CD4-positive, alpha-beta T cell treated with Interleukin-6 for 4 hours (primary cell): ENCODE measurements around the gene LENG1.
A peak's percentile ranks its signal among the peaks of the same experiment; 100 is the strongest.

Experiments
- DNase-seq: peaks from one replicate; pipeline ENCODE4 v3.0.0-alpha.2; 2020; ENCODE audit warnings: mixed read lengths

The LENG1 gene

GRCh38 chr19:54162241-54162805 is 2.8 kb upstream of the LENG1 start:
- DNase-seq, result peak; percentile 93

GRCh38 chr19:54160854-54161253 is 1.3 kb upstream of the LENG1 start:
- DNase-seq, result no peak

- DNase-seq, result no peak
Observed at GRCh38 chr19:54160182-54160811, 776 bp upstream of the LENG1 start.

- peak; percentile 23 for DNase-seq
Observed at GRCh38 chr19:54158812-54159351, 639 bp downstream of the LENG1 start.

- no peak for DNase-seq
Observed at GRCh38 chr19:54156953-54157352, 2.6 kb downstream of the LENG1 start.

GRCh38 chr19:54156490-54156889 is 3.0 kb downstream of the LENG1 start:
- DNase-seq, result no peak

GRCh38 chr19:54155694-54156093 is 3.8 kb downstream of the LENG1 start:
- no peak for DNase-seq

- peak; percentile 51 for DNase-seq
Observed at GRCh38 chr19:54154603-54155345, 4.7 kb downstream of the LENG1 start.

GRCh38 chr19:54153731-54154326 is 5.7 kb downstream of the LENG1 start:
- no peak for DNase-seq

- no peak for DNase-seq
Observed at GRCh38 chr19:54152878-54153524, 6.5 kb downstream of the LENG1 start.

GRCh38 chr19:54152267-54152666 is 7.3 kb downstream of the LENG1 start:
- no peak for DNase-seq

- no peak for DNase-seq
Observed at GRCh38 chr19:54151362-54152035, 8.0 kb downstream of the LENG1 start.

- DNase-seq, result no peak
Observed at GRCh38 chr19:54149021-54149812, 10.3 kb downstream of the LENG1 start.

- DNase-seq, result no peak
Observed at GRCh38 chr19:54148158-54148557, 11.4 kb downstream of the LENG1 start.

GRCh38 chr19:54147676-54148075 is 11.8 kb downstream of the LENG1 start:
- no peak for DNase-seq

- no peak for DNase-seq
Observed at GRCh38 chr19:54145541-54146158, 13.9 kb downstream of the LENG1 start.

- no peak for DNase-seq
Observed at GRCh38 chr19:54142166-54142780, 17.2 kb downstream of the LENG1 start.

- DNase-seq, result no peak
Observed at GRCh38 chr19:54141356-54141755, 18.2 kb downstream of the LENG1 start.

GRCh38 chr19:54138489-54139256 is 20.8 kb downstream of the LENG1 start:
- no peak for DNase-seq
